Adrenal gland (tissue), 12 donors: ENCODE results near the gene ZC3H18. TPM values are rescaled to one million over a fixed set of nuclear protein-coding genes. Genes with fewer than 3 reads are reported as not detected.
"Not testable (repeated sequence)": the region's sequence is repeated elsewhere in the genome, so short reads cannot be mapped to it uniquely, and the experiment has no call there.

Source experiments
- DNase-seq, 7 donors: peaks; one replicate each; pipeline ENCODE4 v3.0.0-alpha.2; 2019 to 2020
- H3K27ac ChIP-seq, 5 donors: fragments of 200-600 bp; sonication (generic) in 4 of 5; 1 replicate in 3 of 5; 2 replicates in 2 of 5; pipeline versions ENCODE4 v1.5.1 to v1.8.0; 2016 to 2020; ENCODE audit warnings: mild to moderate bottlenecking in 1 of 5
- H3K27me3 ChIP-seq: fragments of 200-600 bp; 2 replicates; pipeline ENCODE4 v1.8.0; 2021
- H3K36me3 ChIP-seq, 2 donors: fragments of 200-600 bp; replicated peaks in 1 of 2; 1 replicate in 1 of 2; 2 replicates in 1 of 2; pipeline versions ENCODE4 v1.5.1 to v1.8.0; 2018 to 2022
- H3K4me1 ChIP-seq, 2 donors: fragments of 200-600 bp; replicated peaks in 1 of 2; 1 replicate in 1 of 2; 2 replicates in 1 of 2; pipeline versions ENCODE4 v1.5.1 to v1.8.0; 2018 to 2021
- H3K4me3 ChIP-seq, 4 donors: fragments of 200-600 bp; sonication (generic) in 3 of 4; one replicate each; pipeline ENCODE4 v1.5.1; 2016 to 2018
- H3K9me3 ChIP-seq, 3 donors: fragments of 200-600 bp; sonication (generic) in 1 of 3; replicated peaks in 1 of 3; 1 replicate in 2 of 3; 2 replicates in 1 of 3; pipeline versions ENCODE4 v1.5.1 to v1.8.0; 2016 to 2021
- CTCF ChIP-seq, 6 experiments: fragments of 450-650 bp in 4 of 6; fragments of 200-600 bp in 2 of 6; sonication (generic) in 1 of 6; IDR thresholded peaks; 1 replicate in 5 of 6; 2 replicates in 1 of 6; pipeline versions ENCODE4 v1.5.1 to v1.8.0; 2016 to 2021; ENCODE audit warnings: antibody characterized with exemption in 6 of 6, mild to moderate bottlenecking in 2 of 6, moderate library complexity in 1 of 6
- POLR2A ChIP-seq, 2 donors: fragments of 450-650 bp; IDR thresholded peaks; one replicate each; pipeline ENCODE4 v1.6.1; 2017; ENCODE audit warnings: antibody characterized with exemption in 2 of 2, mild to moderate bottlenecking in 2 of 2, moderate library complexity in 1 of 2
- WGBS, 4 donors: extraction: QIAGEN DNeasy Blood & Tissue Kit in 2 of 4; methylation state at CpG; one replicate each; pipeline versions ENCODE4 v1.1.5 to v1.1.7; 2013 to 2017; 5-methylcytosine and 5-hydroxymethylcytosine counted together
- intact Hi-C, 2 donors: fragments of 100-400 bp; cut with DNase I; formaldehyde crosslinking; loops; one replicate each; pipeline versions ENCODE4 v1.14.1 to v1.15.0; 2022 to 2023
- polyA plus RNA-seq, 3 donors: library from polyadenylated mRNA; stranded (reverse); fragments of 200-250 nt in 2 of 3; fragments of 350-450 nt in 1 of 3; fragmentation: Illumina TruSeq in 1 of 3; extraction: RNeasy Lipid Tissue Mini Kit (QIAGEN cat#74804) in 1 of 3; gene quantifications; one replicate each; pipeline ENCODE4 v1.2.3, GENCODE V29; 2013 to 2014
- total RNA-seq, 9 donors: library from RNA; depleted of rRNA in 4 of 9; stranded (reverse); fragments of >200 nt in 4 of 9; fragments of 120-200 nt in 1 of 9; fragmentation: NEBNext Ultra II Directional in 1 of 9; extraction: Animal tissue kit (Norgen Biotek cat#: 25700) in 1 of 9; gene quantifications; one replicate each; pipeline versions ENCODE4 v1.1.0 to v1.2.4, GENCODE V29; 2013 to 2023
- donor health status: healthy with polysubstance abuse.
- donor health status: Bipolar disorder and iron deficiency.
- donor health status: DM: yes; HTN: yes; CAD: no.
- donor health status: DM: no; HTN: no; CAD: no.
- donor health status: DM: no; HTN: no; CAD: no.
- donor health status: DM: yes; HTN: yes; CAD: no.

ZC3H18 gene
- total and polyA plus RNA-seq, 12 donors: 6.1 to 49.1 (median 22.9) TPM

- 55 to 60% (median 59%) methylated on average over 4 of the region's 4 CpGs for WGBS, 4 donors
- no peak overlapping the region for H3K27ac ChIP-seq
- TF ChIP-seq CTCF (IDR thresholded peaks at IDR 0.05): no peak
- TF ChIP-seq POLR2A (IDR thresholded peaks at IDR 0.05): no peak
- peak in 1 of 7 donors; percentile 63 for DNase-seq
- H3K36me3 ChIP-seq: no peaks in the 10 kb centered on the region
- no peaks in the 10 kb centered on the region for H3K9me3 ChIP-seq
- no peaks in the 10 kb centered on the region for H3K27me3 ChIP-seq
- intact Hi-C loops: no loop called here
- no peak overlapping the region for H3K4me3 ChIP-seq
- peaks cover 6 to 14% of the 10 kb centered on the region in 2 donors for H3K4me1 ChIP-seq
These were observed 94.9 kb downstream of the ZC3H18 start for GRCh38 chr16:88665148-88665547.

- H3K9me3 ChIP-seq: no peaks in the 10 kb centered on the region
- no peak overlapping the region for H3K4me3 ChIP-seq
- peaks cover 6 to 14% of the 10 kb centered on the region in 2 donors for H3K4me1 ChIP-seq
- no peaks in the 10 kb centered on the region for H3K27me3 ChIP-seq
- intact Hi-C loops: no loop called here
- no peak overlapping the region for H3K27ac ChIP-seq
- no peak for DNase-seq
- no peaks in the 10 kb centered on the region for H3K36me3 ChIP-seq
- TF ChIP-seq POLR2A (IDR thresholded peaks at IDR 0.05): no peak
- TF ChIP-seq CTCF (IDR thresholded peaks at IDR 0.05): no peak
- WGBS, 4 donors: 93 to 100% (median 95%) methylated on average over 3 of the region's 3 CpGs
These were observed 95.4 kb downstream of the ZC3H18 start for GRCh38 chr16:88665570-88665969.

DNA sequence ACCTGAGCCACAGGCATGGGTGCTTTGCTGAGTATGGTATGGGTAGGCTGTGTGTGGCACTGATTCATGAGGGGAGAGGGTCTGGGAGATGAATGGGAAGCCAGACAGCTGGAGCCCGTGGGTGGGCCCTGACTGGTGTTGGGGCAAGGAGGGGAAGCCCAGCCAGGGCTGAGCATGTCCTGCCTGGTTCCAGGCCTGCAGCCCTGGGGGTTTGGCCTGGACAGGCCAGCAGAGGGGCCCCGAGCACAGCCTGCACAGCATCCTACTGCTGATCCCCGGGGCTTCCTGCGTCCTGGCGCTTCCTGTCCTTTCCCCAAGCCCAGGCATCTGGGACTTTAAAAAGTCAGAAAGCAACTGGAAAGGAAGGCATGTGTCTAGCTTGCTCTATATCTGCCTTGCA is 97.3 kb downstream of the ZC3H18 start:
- Histone ChIP-seq H3K36me3 (no peaks in the 10 kb centered on the region), H3K4me1 (peaks cover under 1 to 6% of the 10 kb centered on the region in 2 donors), H3K27me3 (no peaks in the 10 kb centered on the region), H3K4me3 (no peak overlapping the region), H3K9me3 (no peaks in the 10 kb centered on the region), H3K27ac (no peak overlapping the region)
- TF ChIP-seq CTCF (IDR thresholded peaks at IDR 0.05) (no peak), POLR2A (IDR thresholded peaks at IDR 0.05) (no peak)
- 66 to 100% (median 81%) methylated on average over 1 to 5 of the region's 5 CpGs for WGBS, 4 donors
- no peak for DNase-seq
- intact Hi-C loops: no loop called here

DNA sequence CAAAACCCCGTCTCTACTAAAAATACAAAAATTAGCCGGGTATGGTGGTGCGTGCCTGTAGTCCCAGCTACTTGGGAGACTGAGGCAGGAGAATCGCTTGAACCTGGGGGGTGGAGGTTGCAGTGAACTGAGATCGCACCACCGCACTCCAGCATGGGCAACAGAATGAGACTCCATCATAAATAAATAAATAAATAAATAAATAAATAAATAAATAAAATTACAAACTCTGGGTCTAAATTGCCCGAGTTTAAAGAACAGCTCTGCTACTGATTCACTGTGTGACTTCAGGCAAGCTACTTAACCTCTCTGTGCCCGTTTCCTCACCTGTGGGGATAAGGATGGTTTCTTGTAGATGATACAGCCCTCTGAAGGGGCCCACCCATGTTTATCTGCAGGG is 99.3 kb downstream of the ZC3H18 start:
- H3K27me3 ChIP-seq, H3K9me3 ChIP-seq, intact Hi-C loops, H3K36me3 ChIP-seq, H3K4me1 ChIP-seq, DNase-seq, H3K4me3 ChIP-seq, H3K27ac ChIP-seq: not testable (repeated sequence)
- WGBS, 4 donors: 83 to 95% (median 92%) methylated on average over 8 of the region's 8 CpGs

DNA sequence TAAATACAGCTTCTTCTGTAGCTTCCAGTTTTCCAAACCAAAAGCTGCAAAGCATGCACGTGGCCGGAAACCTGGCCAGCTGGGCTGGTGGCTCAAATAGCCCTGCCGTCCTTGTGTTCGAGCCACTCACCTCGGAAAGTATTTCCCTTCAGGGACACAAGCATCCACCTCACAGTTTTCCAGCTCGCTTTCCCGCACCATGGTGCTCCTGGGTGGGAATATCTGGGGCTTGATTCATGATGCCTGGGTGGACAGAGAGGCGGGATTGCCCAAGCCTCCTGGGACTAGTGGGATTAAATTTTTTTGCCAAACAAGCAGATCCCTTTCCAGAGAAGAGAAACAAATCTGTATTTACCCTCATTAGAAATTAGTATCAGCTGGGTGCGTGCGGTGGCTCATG is 99.8 kb downstream of the ZC3H18 start:
- no peak for DNase-seq
- WGBS, 4 donors: 60 to 88% (median 83%) methylated on average over 9 to 10 of the region's 10 CpGs
- H3K27me3 ChIP-seq: no peaks in the 10 kb centered on the region
- intact Hi-C loops: no loop called here
- TF ChIP-seq CTCF (IDR thresholded peaks at IDR 0.05): no peak
- TF ChIP-seq POLR2A (IDR thresholded peaks at IDR 0.05): no peak
- no peak overlapping the region for H3K4me3 ChIP-seq
- no peak overlapping the region for H3K27ac ChIP-seq
- no peaks in the 10 kb centered on the region for H3K9me3 ChIP-seq
- no peaks in the 10 kb centered on the region for H3K4me1 ChIP-seq
- no peaks in the 10 kb centered on the region for H3K36me3 ChIP-seq
